RWPE1 (cell line): ENCODE measurements around the gene ATXN10.
A peak's percentile ranks its signal among the peaks of the same experiment; 100 is the strongest.

Experiments used
- CTCF ChIA-PET: fragments of 350-600 bp; sonication (Branson Sonifier 250); formaldehyde crosslinking; extraction: SDS; loops from one replicate; lab custom pipeline; 2021; lab: Yijun Ruan, JAX
- POLR2A ChIA-PET: fragments of 400-600 bp; formaldehyde crosslinking; extraction: SDS; loops from one replicate; lab custom pipeline; 2020; ENCODE audit warnings: antibody characterized with exemption; ENCODE audit not compliant: low non-redundant PET; lab: Yijun Ruan, JAX
- DNase-seq: peaks from one replicate; pipeline ENCODE4 v3.0.0; 2012; ENCODE audit warnings: low spot score
- H3K27ac ChIP-seq: fragments of 450-650 bp; 2 replicates; pipeline ENCODE4 v1.5.1; 2017
- CTCF ChIP-seq: fragments of 450-650 bp; conservative IDR thresholded peaks from 2 replicates; pipeline ENCODE4 v1.5.1; 2017; ENCODE audit warnings: low read depth, mild to moderate bottlenecking

The ATXN10 gene

GRCh38 chr22:45823336-45823735 lies 151.7 kb downstream of the ATXN10 start:
- no peak overlapping the region for H3K27ac ChIP-seq
- no peak for DNase-seq
- ChIA-PET CTCF (no interaction called here), POLR2A (no interaction called here)
- TF ChIP-seq CTCF, result no peak

GRCh38 chr22:45826520-45826919 lies 154.9 kb downstream of the ATXN10 start:
- DNase-seq, result no peak
- POLR2A ChIA-PET, result no interaction called here
- CTCF ChIA-PET, result interaction anchor here (0.6 kb wide), 1 partner anchor 36 kb away, joined by 4 read pairs; no protein-coding TSS in a partner anchor
- TF ChIP-seq CTCF, result no peak
- no peak overlapping the region for H3K27ac ChIP-seq

- no peak overlapping the region for H3K27ac ChIP-seq
- DNase-seq, result no peak
- ChIA-PET CTCF (no interaction called here), POLR2A (no interaction called here)
- TF ChIP-seq CTCF, result no peak
Observed at GRCh38 chr22:45828841-45829240, 157.2 kb downstream of the ATXN10 start.

GRCh38 chr22:45830531-45831245 lies 159.1 kb downstream of the ATXN10 start:
- DNase-seq, result no peak
- no peak for TF ChIP-seq CTCF
- ChIA-PET POLR2A (no interaction called here), CTCF (no interaction called here)
- no peak overlapping the region for H3K27ac ChIP-seq

- DNase-seq, result peak; percentile 4
- ChIA-PET CTCF (no interaction called here), POLR2A (no interaction called here)
- H3K27ac ChIP-seq, result peak overlapping the region; percentile 58
- no peak for TF ChIP-seq CTCF
Observed at GRCh38 chr22:45831394-45831793, 159.8 kb downstream of the ATXN10 start.

GRCh38 chr22:45832180-45832579 lies 160.5 kb downstream of the ATXN10 start:
- H3K27ac ChIP-seq, result peak overlapping the region; percentile 58
- ChIA-PET POLR2A (no interaction called here), CTCF (interaction anchor here (0.6 kb wide), 1 partner anchor 111 kb away, joined by 4 read pairs; no protein-coding TSS in a partner anchor)
- DNase-seq, result no peak
- no peak for TF ChIP-seq CTCF
